GM12878 (cell line): ENCODE results near the gene KRT37. TPM values are rescaled to one million over a fixed set of nuclear protein-coding genes. Genes with fewer than 3 reads are reported as not detected.

Source experiments
- ATAC-seq: fragments of 200-7000 bp; cut with Tn5 transposase; 3 replicates; pipeline ENCODE4 v1.9.1; 2020; ENCODE audit warnings: mild to moderate bottlenecking, moderate library complexity
- BruUV-seq: library from RNA; stranded (reverse); fragments of 400-500 nt; replicated peaks from 2 replicates; lab custom pipeline; 2021; lab: Mats Ljungman, UMichigan
- CTCF ChIA-PET: fragments of 300-600 bp; sonication (Branson Sonifier 250); formaldehyde crosslinking; extraction: SDS; loops from one replicate; lab custom pipeline; 2021; ENCODE audit warnings: inconsistent platforms; lab: Yijun Ruan, JAX
- POLR2A ChIA-PET: fragments of 350-600 bp; formaldehyde crosslinking; extraction: SDS; loops from one replicate; lab custom pipeline; 2021; ENCODE audit warnings: inconsistent platforms; lab: Charles Lee
- RAD21 ChIA-PET: fragments of 300-600 bp; sonication (Branson Sonifier 250); formaldehyde crosslinking; loops from one replicate; lab custom pipeline; 2023; ENCODE audit warnings: antibody characterized with exemption; ENCODE audit not compliant: unreplicated experiment; lab: Charles Lee
- SMC1A ChIA-PET: fragments of 300-600 bp; sonication (Branson Sonifier 250); formaldehyde crosslinking; loops from one replicate; lab custom pipeline; 2023; ENCODE audit not compliant: unreplicated experiment, uncharacterized antibody; lab: Charles Lee
- DNase-seq: peaks from one replicate; pipeline ENCODE4 v3.0.0-alpha.2; 2011; ENCODE audit warnings: low read depth, low spot score
- FAIRE-seq: peaks from 3 replicates; lab custom pipeline; 2011; peaks lifted over from hg19 to GRCh38; lab: Jason Lieb, UNC
- H2AFZ ChIP-seq: 2 replicates; pipeline ENCODE4 v1.6.0; 2011; ENCODE audit warnings: low read depth, low read length, control low read depth; ENCODE audit not compliant: control insufficient read depth
- H3K27ac ChIP-seq: 2 replicates; pipeline ENCODE4 v1.5.1; 2011; ENCODE audit warnings: control low read depth; ENCODE audit not compliant: control insufficient read depth, insufficient read depth
- H3K27me3 ChIP-seq, 2 experiments: replicated peaks in 1 of 2; 2 replicates each; pipeline versions ENCODE4 v1.6.0 to v1.6.1; 2011; ENCODE audit warnings: low read length in 1 of 2; ENCODE audit not compliant: control insufficient read depth in 2 of 2, insufficient read depth in 2 of 2
- H3K36me3 ChIP-seq, 2 experiments: 2 replicates each; pipeline ENCODE4 v1.5.1; 2011; ENCODE audit warnings: low read length in 1 of 2; ENCODE audit not compliant: control insufficient read depth in 2 of 2, insufficient read depth in 2 of 2
- H3K4me1 ChIP-seq: 2 replicates; pipeline ENCODE4 v1.6.1; 2011; ENCODE audit warnings: mild to moderate bottlenecking, low read length, moderate library complexity, mixed read lengths; ENCODE audit not compliant: control insufficient read depth, insufficient read depth
- H3K4me2 ChIP-seq: 2 replicates; pipeline ENCODE4 v1.6.0; 2011; ENCODE audit warnings: control low read depth; ENCODE audit not compliant: control insufficient read depth, insufficient read depth
- H3K4me3 ChIP-seq: fragments of 200-600 bp; sonication (generic); 2 replicates; pipeline ENCODE4 v1.5.1; 2016
- H3K79me2 ChIP-seq: 2 replicates; pipeline ENCODE4 v1.6.0; 2011; ENCODE audit warnings: low read length; ENCODE audit not compliant: control insufficient read depth, insufficient read depth
- H3K9ac ChIP-seq: 2 replicates; pipeline ENCODE4 v1.8.0; 2011; ENCODE audit warnings: low read length, control low read depth, mixed read lengths; ENCODE audit not compliant: control insufficient read depth, insufficient read depth
- H3K9me3 ChIP-seq: replicated peaks from 3 replicates; pipeline ENCODE4 v1.5.1; 2011; ENCODE audit warnings: mild to moderate bottlenecking, low read length; ENCODE audit not compliant: control insufficient read depth, insufficient read depth
- H4K20me1 ChIP-seq: 2 replicates; pipeline ENCODE4 v1.6.0; 2011; ENCODE audit not compliant: control insufficient read depth, insufficient read depth
- EP300 ChIP-seq, 2 experiments: fragments of 150-350 bp in 1 of 2; IDR thresholded peaks; 2 replicates each; pipeline ENCODE4 v1.6.1; 2011 to 2012; ENCODE audit warnings: low read depth in 2 of 2, low read length in 2 of 2, borderline replicate concordance in 1 of 2, improper control_type of control experiment in 1 of 2, inconsistent platforms in 1 of 2; ENCODE audit not compliant: control insufficient read depth in 1 of 2
- HCFC1 ChIP-seq: fragments of 150-350 bp; IDR thresholded peaks from 2 replicates; pipeline ENCODE4 v1.6.1; 2014; ENCODE audit warnings: low read length
- HSF1 ChIP-seq: fragments of 150-350 bp; IDR thresholded peaks from 2 replicates; pipeline ENCODE4 v1.6.1; 2014; ENCODE audit warnings: mild to moderate bottlenecking, low read depth, low read length
- IRF4 ChIP-seq: IDR thresholded peaks from 2 replicates; pipeline ENCODE4 v1.6.1; 2011; ENCODE audit warnings: low read depth, low read length
- MTA3 ChIP-seq: IDR thresholded peaks from 2 replicates; pipeline ENCODE4 v1.6.1; 2012; ENCODE audit warnings: low read length, inconsistent platforms, borderline replicate concordance
- RBBP5 ChIP-seq: fragments of 200-600 bp; sonication (generic); conservative IDR thresholded peaks from 2 replicates; pipeline ENCODE4 v1.6.1; 2016
- SMC3 ChIP-seq: IDR thresholded peaks from 2 replicates; pipeline ENCODE4 v1.6.1; 2011; ENCODE audit warnings: low read length, improper control_type of control experiment, borderline replicate concordance
- ZBTB40 ChIP-seq: fragments of 450-650 bp; IDR thresholded peaks from 2 replicates; pipeline ENCODE4 v1.6.1; 2016; ENCODE audit warnings: mild to moderate bottlenecking, moderate library complexity, borderline replicate concordance
- ZNF207 ChIP-seq: fragments of 450-650 bp; IDR thresholded peaks from 2 replicates; pipeline ENCODE4 v1.6.1; 2014; ENCODE audit warnings: antibody characterized with exemption, mild to moderate bottlenecking, borderline replicate concordance
- WGBS: methylation state at CpG from one replicate; pipeline ENCODE4 v1.1.6; 2016; ENCODE audit warnings: low lambda C conversion rate; ENCODE audit not compliant: insufficient replicate concordance, insufficient coverage; ENCODE audit errors: missing lambda C conversion rate; 5-methylcytosine and 5-hydroxymethylcytosine counted together
- in situ Hi-C: fragments of 300-500 bp; cut with MboI; formaldehyde crosslinking; loops from 9 replicates; pipeline ENCODE4 v1.14.3; 2018; ENCODE audit warnings: mixed read lengths
- intact Hi-C: fragments of 100-400 bp; cut with micrococcal nuclease; formaldehyde crosslinking; loops from one replicate; pipeline ENCODE4 v1.14.2; 2022; ENCODE audit not compliant: unreplicated experiment
- polyA plus RNA-seq, 11 experiments: library from polyadenylated mRNA; depleted of rRNA in 4 of 11; unstranded in 6 of 11; stranded (reverse) in 5 of 11; fragments of >200 nt; fragmentation: Nextera tagmentation in 4 of 11; fragmentation: Illumina TruSeq in 1 of 11; extraction: Ambion mirVana in 4 of 11; extraction: Trizol in 1 of 11; gene quantifications; 1 replicate in 1 of 11; 2 replicates in 10 of 11; pipeline versions ENCODE4 v1.2.1 to v1.2.3, GENCODE V29; 2011 to 2016; ENCODE audit warnings: inconsistent platforms in 2 of 11, missing spikeins in 2 of 11, low read depth in 1 of 11
- total RNA-seq, 4 experiments: library from RNA; depleted of rRNA in 3 of 4; stranded (reverse); fragments of >200 nt in 3 of 4; fragmentation: Illumina TruSeq in 1 of 4; extraction: Trizol in 1 of 4; gene quantifications; 2 replicates each; pipeline versions ENCODE4 v1.2.1 to v1.2.3, GENCODE V29; 2013 to 2021
- TF ChIP-seq, protein P1 (sequence below): IDR thresholded peaks from 2 replicates; pipeline ENCODE4 v1.6.1; 2012; ENCODE audit warnings: low read depth, low read length, improper control_type of control experiment
- TF ChIP-seq, protein P2 (sequence below): IDR thresholded peaks from 2 replicates; pipeline ENCODE4 v1.6.1; 2011; ENCODE audit warnings: low read depth, mild to moderate bottlenecking, low read length, moderate library complexity, borderline replicate concordance; ENCODE audit errors: extremely low read depth
- TF ChIP-seq, protein P3 (sequence below): IDR thresholded peaks from 2 replicates; pipeline ENCODE4 v1.6.1; 2012; ENCODE audit warnings: low read length, inconsistent platforms

KRT37 gene
- total and polyA plus RNA-seq, 10 of the 15 experiments (the other 5 are each of a cell fraction or from before 2014, with no cell fraction given), result not detected

DNA sequence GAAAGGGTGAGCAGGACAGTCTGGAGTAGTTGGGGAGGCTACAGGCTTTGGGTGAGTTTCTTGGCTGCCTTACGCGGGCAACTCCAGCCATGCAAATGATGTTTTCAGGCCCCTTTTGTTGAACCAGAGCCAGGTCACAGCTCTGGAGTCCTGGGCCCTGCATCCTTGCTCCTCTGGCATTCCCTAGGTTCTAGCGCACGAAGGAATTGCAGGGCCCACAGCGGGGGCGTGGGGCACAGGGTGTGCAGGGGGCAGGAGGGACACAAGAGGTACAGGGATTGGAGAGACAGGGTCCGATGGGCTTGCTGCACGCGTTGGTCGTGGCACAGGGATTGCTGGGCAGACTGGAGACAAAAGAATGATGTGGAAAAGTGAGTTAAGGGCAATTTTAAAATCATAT lies 30.6 kb downstream of the KRT37 start:
- no peaks in the 10 kb centered on the region for H3K4me1 ChIP-seq
- H3K9ac ChIP-seq, result no peak overlapping the region
- no peaks in the 10 kb centered on the region for H3K79me2 ChIP-seq
- no peak overlapping the region for H3K27ac ChIP-seq
- peaks cover 0 to 3% of the 10 kb centered on the region in 2 experiments; a peak in 2 of 4 replicates for H3K27me3 ChIP-seq
- WGBS, result 23% methylated on average over 10 of the region's 10 CpGs
- FAIRE-seq (no peak), DNase-seq (no peak), ATAC-seq (no peak)
- intact Hi-C loops (no loop called here), in situ Hi-C loops (no loop called here)
- no peaks in the 10 kb centered on the region for H3K36me3 ChIP-seq
- no peaks in the 10 kb centered on the region for H4K20me1 ChIP-seq
- SMC1A ChIA-PET, result no interaction called here
- H2AFZ ChIP-seq, result no peak overlapping the region
- no peak overlapping the region for H3K4me2 ChIP-seq
- no TSS peak for BruUV-seq
- H3K4me3 ChIP-seq, result no peak overlapping the region
- POLR2A ChIA-PET, result no interaction called here
- RAD21 ChIA-PET, result no interaction called here
- CTCF ChIA-PET, result no interaction called here
- no peaks in the 10 kb centered on the region for H3K9me3 ChIP-seq
- TF ChIP-seq MTA3 (no peak), HSF1 (no peak), HCFC1 (no peak), EP300 (IDR thresholded peaks at IDR 0.05; ENCODE audit: borderline replicate concordance in 1 of 2, control insufficient read depth in 1 of 2, low read depth in 2 of 2, low read length in 2 of 2) (no peak), ZBTB40 (no peak), IRF4 (no peak), RBBP5 (no peak), SMC3 (no peak), ZNF207 (no peak)
- TF ChIP-seq, protein P1, sequence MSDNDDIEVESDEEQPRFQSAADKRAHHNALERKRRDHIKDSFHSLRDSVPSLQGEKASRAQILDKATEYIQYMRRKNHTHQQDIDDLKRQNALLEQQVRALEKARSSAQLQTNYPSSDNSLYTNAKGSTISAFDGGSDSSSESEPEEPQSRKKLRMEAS, result no peak
- TF ChIP-seq, protein P2, sequence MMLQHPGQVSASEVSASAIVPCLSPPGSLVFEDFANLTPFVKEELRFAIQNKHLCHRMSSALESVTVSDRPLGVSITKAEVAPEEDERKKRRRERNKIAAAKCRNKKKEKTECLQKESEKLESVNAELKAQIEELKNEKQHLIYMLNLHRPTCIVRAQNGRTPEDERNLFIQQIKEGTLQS, result no peak
- TF ChIP-seq, protein P3, sequence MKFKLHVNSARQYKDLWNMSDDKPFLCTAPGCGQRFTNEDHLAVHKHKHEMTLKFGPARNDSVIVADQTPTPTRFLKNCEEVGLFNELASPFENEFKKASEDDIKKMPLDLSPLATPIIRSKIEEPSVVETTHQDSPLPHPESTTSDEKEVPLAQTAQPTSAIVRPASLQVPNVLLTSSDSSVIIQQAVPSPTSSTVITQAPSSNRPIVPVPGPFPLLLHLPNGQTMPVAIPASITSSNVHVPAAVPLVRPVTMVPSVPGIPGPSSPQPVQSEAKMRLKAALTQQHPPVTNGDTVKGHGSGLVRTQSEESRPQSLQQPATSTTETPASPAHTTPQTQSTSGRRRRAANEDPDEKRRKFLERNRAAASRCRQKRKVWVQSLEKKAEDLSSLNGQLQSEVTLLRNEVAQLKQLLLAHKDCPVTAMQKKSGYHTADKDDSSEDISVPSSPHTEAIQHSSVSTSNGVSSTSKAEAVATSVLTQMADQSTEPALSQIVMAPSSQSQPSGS, result no peak
